PFSK-1 (cell line): Measurements from ENCODE around the gene CEBPA.

ENCODE experiments used
- POLR2AphosphoS5 ChIP-seq: IDR thresholded peaks from 2 replicates; pipeline ENCODE4 v1.6.1; 2012; ENCODE audit warnings: low read depth, mild to moderate bottlenecking, control low read depth, low read length, moderate library complexity
- REST ChIP-seq, 2 experiments: IDR thresholded peaks; 2 replicates each; pipeline versions ENCODE4 v1.6.1 to v1.8.0; 2011 to 2012; ENCODE audit warnings: low read depth in 2 of 2, low read length in 2 of 2, control low read depth in 1 of 2, inconsistent platforms in 1 of 2, mild to moderate bottlenecking in 1 of 2, moderate library complexity in 1 of 2; ENCODE audit not compliant: insufficient read depth in 1 of 2
- TAF1 ChIP-seq: IDR thresholded peaks from 2 replicates; pipeline ENCODE4 v1.6.1; 2012; ENCODE audit warnings: low read length, control low read depth, borderline replicate concordance; ENCODE audit not compliant: insufficient read depth

GRCh38 chr19:33292595-33293254 lies 9.6 kb downstream of the CEBPA start:
- TF ChIP-seq REST (IDR thresholded peaks at IDR 0.05; ENCODE audit: insufficient read depth in 1 of 2, low read depth in 2 of 2, low read length in 2 of 2), result no peak
- no peak for TF ChIP-seq POLR2AphosphoS5
- no peak for TF ChIP-seq TAF1
